Liver (tissue), 9 donors: ENCODE results near the gene DIO1. TPM values are rescaled to one million over a fixed set of nuclear protein-coding genes. Genes with fewer than 3 reads are reported as not detected.

Experiments
- DNase-seq: peaks from one replicate; pipeline ENCODE4 v3.0.0-alpha.2; 2017; ENCODE audit warnings: low spot score
- H3K27ac ChIP-seq, 2 donors: one replicate each; pipeline ENCODE4 v1.7.0; 2013; ENCODE audit warnings: inconsistent platforms in 2 of 2, low read length in 2 of 2, control low read depth in 1 of 2, low read depth in 1 of 2, mild to moderate bottlenecking in 1 of 2
- H3K27me3 ChIP-seq, 4 donors: one replicate each; pipeline versions ENCODE4 v1.6.1 to v1.7.0; 2013; ENCODE audit warnings: low read length in 3 of 4, inconsistent platforms in 1 of 4, mild to moderate bottlenecking in 1 of 4, moderate library complexity in 1 of 4; ENCODE audit not compliant: control insufficient read depth in 4 of 4, insufficient read depth in 4 of 4
- H3K36me3 ChIP-seq, 4 donors: one replicate each; pipeline versions ENCODE4 v1.6.1 to v1.7.0; 2013; ENCODE audit warnings: low read length in 3 of 4, mild to moderate bottlenecking in 3 of 4, low read depth in 1 of 4, moderate library complexity in 1 of 4; ENCODE audit not compliant: control insufficient read depth in 4 of 4, insufficient read depth in 3 of 4
- H3K4me1 ChIP-seq, 4 donors: one replicate each; pipeline versions ENCODE4 v1.6.1 to v1.7.0; 2013; ENCODE audit warnings: low read length in 3 of 4, mild to moderate bottlenecking in 3 of 4, moderate library complexity in 1 of 4; ENCODE audit not compliant: control insufficient read depth in 4 of 4, insufficient read depth in 4 of 4
- H3K4me3 ChIP-seq, 3 donors: one replicate each; pipeline versions ENCODE4 v1.6.1 to v1.7.0; 2013; ENCODE audit warnings: low read length in 3 of 3, control low read depth in 1 of 3, low read depth in 1 of 3, mild to moderate bottlenecking in 1 of 3
- H3K9ac ChIP-seq, 2 donors: one replicate each; pipeline ENCODE4 v1.7.0; 2013; ENCODE audit warnings: low read length in 2 of 2, mild to moderate bottlenecking in 2 of 2, moderate library complexity in 2 of 2, control low read depth in 1 of 2, low read depth in 1 of 2
- H3K9me3 ChIP-seq, 4 donors: one replicate each; pipeline versions ENCODE4 v1.6.1 to v1.7.0; 2013; ENCODE audit warnings: low read length in 3 of 4; ENCODE audit not compliant: control insufficient read depth in 4 of 4
- ATF3 ChIP-seq: IDR thresholded peaks from 2 replicates; pipeline ENCODE4 v1.6.1; 2016; ENCODE audit warnings: antibody characterized with exemption
- CTCF ChIP-seq: fragments of 150-350 bp; IDR thresholded peaks from 2 replicates; pipeline ENCODE4 v1.5.1; 2017; ENCODE audit warnings: improper control_type of control experiment, low read depth, low read length; ENCODE audit not compliant: missing input control
- EGR1 ChIP-seq, 2 donors: IDR thresholded peaks; 2 replicates each; pipeline ENCODE4 v1.6.1; 2016 to 2018; ENCODE audit warnings: antibody characterized with exemption in 2 of 2, low read depth in 2 of 2
- FOXA1 ChIP-seq: IDR thresholded peaks from 2 replicates; pipeline ENCODE4 v1.6.1; 2016; ENCODE audit warnings: antibody characterized with exemption
- FOXA2 ChIP-seq: IDR thresholded peaks from 2 replicates; pipeline ENCODE4 v1.6.1; 2016; ENCODE audit warnings: antibody characterized with exemption
- GABPA ChIP-seq, 2 donors: IDR thresholded peaks in 1 of 2; conservative IDR thresholded peaks in 1 of 2; 2 replicates each; pipeline ENCODE4 v1.6.1; 2016; ENCODE audit warnings: antibody characterized with exemption in 2 of 2, mild to moderate bottlenecking in 1 of 2, moderate library complexity in 1 of 2
- HNF4A ChIP-seq, 2 donors: conservative IDR thresholded peaks; 2 replicates each; pipeline ENCODE4 v1.6.1; 2016; ENCODE audit warnings: antibody characterized with exemption in 2 of 2, mild to moderate bottlenecking in 2 of 2
- HNF4G ChIP-seq: IDR thresholded peaks from 2 replicates; pipeline ENCODE4 v1.6.1; 2016; ENCODE audit warnings: antibody characterized with exemption
- JUND ChIP-seq, 2 donors: IDR thresholded peaks; 2 replicates each; pipeline ENCODE4 v1.6.1; 2016; ENCODE audit warnings: antibody characterized with exemption in 2 of 2
- NR2F2 ChIP-seq: IDR thresholded peaks from 2 replicates; pipeline ENCODE4 v1.6.1; 2016; ENCODE audit warnings: antibody characterized with exemption
- REST ChIP-seq: IDR thresholded peaks from 2 replicates; pipeline ENCODE4 v1.6.1; 2016; ENCODE audit warnings: antibody characterized with exemption, mild to moderate bottlenecking
- RXRA ChIP-seq, 2 donors: IDR thresholded peaks; 2 replicates each; pipeline ENCODE4 v1.6.1; 2017 to 2018; ENCODE audit warnings: antibody characterized with exemption in 2 of 2, mild to moderate bottlenecking in 1 of 2
- SP1 ChIP-seq: IDR thresholded peaks from 2 replicates; pipeline ENCODE4 v1.6.1; 2018; ENCODE audit warnings: antibody characterized with exemption, mild to moderate bottlenecking
- TAF1 ChIP-seq: conservative IDR thresholded peaks from 2 replicates; pipeline ENCODE4 v1.6.1; 2016; ENCODE audit warnings: antibody characterized with exemption, mild to moderate bottlenecking
- YY1 ChIP-seq: IDR thresholded peaks from 2 replicates; pipeline ENCODE4 v1.6.1; 2016; ENCODE audit warnings: antibody characterized with exemption, mild to moderate bottlenecking
- ZBTB33 ChIP-seq: IDR thresholded peaks from 2 replicates; pipeline ENCODE4 v1.6.1; 2016; ENCODE audit warnings: antibody characterized with exemption
- WGBS: extraction: QIAGEN DNeasy Blood & Tissue Kit; methylation state at CpG from one replicate; pipeline ENCODE4 v1.1.7; 2013; 5-methylcytosine and 5-hydroxymethylcytosine counted together
- polyA plus RNA-seq, 2 donors: library from polyadenylated mRNA; stranded (reverse) in 1 of 2; unstranded in 1 of 2; fragments of 200-250 nt in 1 of 2; fragments of >200 nt in 1 of 2; fragmentation: Nextera tagmentation in 1 of 2; extraction: Ambion mirVana in 1 of 2; gene quantifications; one replicate each; pipeline versions ENCODE4 v1.2.1 to v1.2.3, GENCODE V29; 2013 to 2015
- total RNA-seq, 2 donors: library from RNA; depleted of rRNA; stranded (reverse); fragments of >200 nt; gene quantifications; one replicate each; pipeline ENCODE4 v1.2.3, GENCODE V29; 2014
- TF ChIP-seq, protein P1 (sequence below): IDR thresholded peaks from 2 replicates; pipeline ENCODE4 v1.6.1; 2016; ENCODE audit warnings: antibody characterized with exemption
- donor health status: healthy.
- donor health status: healthy.
- donor health status: healthy.
- donor health status: healthy.
- donor health status: healthy.

Gene DIO1
- total and polyA plus RNA-seq, 4 donors: 23.9 to 176 (median 95.6) TPM

DNA sequence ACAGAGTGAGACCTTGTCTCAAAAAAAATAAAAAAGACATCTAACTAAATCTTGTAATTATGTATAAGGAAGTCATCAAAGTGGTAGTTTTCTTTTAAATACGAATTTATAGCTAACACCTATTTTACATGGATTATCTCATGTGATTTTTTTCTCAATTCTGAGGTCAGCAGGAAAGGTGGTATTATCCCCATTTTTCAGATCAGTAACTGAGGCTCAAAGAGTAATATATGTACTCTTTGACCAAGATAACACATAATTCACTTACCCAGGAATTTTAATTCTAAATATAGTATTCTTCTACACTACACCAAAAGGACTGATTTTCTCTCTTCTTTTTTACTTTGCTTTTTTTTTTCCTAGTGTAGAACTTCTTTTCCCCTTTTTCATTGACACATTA is 42.4 kb downstream of the DIO1 start:
- H3K36me3 ChIP-seq: peaks cover 0 to 3% (median 1%) of the 10 kb centered on the region in 4 donors
- DNase-seq: no peak
- TF ChIP-seq FOXA2 (no peak), RXRA (IDR thresholded peaks at IDR 0.05) (no peak), SP1 (no peak), CTCF (no peak), JUND (IDR thresholded peaks at IDR 0.05) (no peak), HNF4G (no peak), EGR1 (IDR thresholded peaks at IDR 0.05; ENCODE audit: low read depth in 2 of 2) (no peak), NR2F2 (no peak), TAF1 (no peak), YY1 (no peak), HNF4A (conservative IDR thresholded peaks at IDR 0.05) (no peak), REST (no peak), FOXA1 (no peak), ZBTB33 (no peak), ATF3 (no peak), GABPA (IDR thresholded peaks at IDR 0.05 in 1 of 2, conservative IDR thresholded peaks at IDR 0.05 in 1 of 2) (no peak)
- TF ChIP-seq, protein P1, sequence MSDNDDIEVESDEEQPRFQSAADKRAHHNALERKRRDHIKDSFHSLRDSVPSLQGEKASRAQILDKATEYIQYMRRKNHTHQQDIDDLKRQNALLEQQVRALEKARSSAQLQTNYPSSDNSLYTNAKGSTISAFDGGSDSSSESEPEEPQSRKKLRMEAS: no peak
- H3K27ac ChIP-seq: no peak overlapping the region
- 99% methylated on average over 1 of the region's 1 CpG for WGBS
- H3K9ac ChIP-seq: no peak overlapping the region
- peaks cover 0 to 4% (median under 1%) of the 10 kb centered on the region in 4 donors for H3K9me3 ChIP-seq
- H3K4me3 ChIP-seq: no peak overlapping the region
- no peaks in the 10 kb centered on the region for H3K27me3 ChIP-seq
- no peaks in the 10 kb centered on the region for H3K4me1 ChIP-seq
